Activated T-cell treated with anti-CD3 and anti-CD28 coated beads, Interleukin-2, amount 50 U/mL, for 48 hours (primary cell): ENCODE results near the gene NSG2.
"Not testable (repeated sequence)": the region's sequence is repeated elsewhere in the genome, so short reads cannot be mapped to it uniquely, and the experiment has no call there.

ENCODE experiments used
- DNase-seq, 2 experiments: peaks; one replicate each; pipeline ENCODE4 v3.0.0-alpha.2; 2020

The NSG2 gene

GRCh38 chr5:174063082-174063756 lies 17.7 kb downstream of the NSG2 start:
- no peak for DNase-seq

GRCh38 chr5:174064171-174064570 lies 18.7 kb downstream of the NSG2 start:
- DNase-seq: no peak

- no peak for DNase-seq
Measured at GRCh38 chr5:174065528-174066197, 20.2 kb downstream of the NSG2 start.

- no peak for DNase-seq
Measured at GRCh38 chr5:174067499-174067898, 22.0 kb downstream of the NSG2 start.

GRCh38 chr5:174071484-174071883 lies 26.0 kb downstream of the NSG2 start:
- no peak for DNase-seq

- DNase-seq: no peak
Measured at GRCh38 chr5:174073122-174073660, 27.7 kb downstream of the NSG2 start.

GRCh38 chr5:174074369-174074768 lies 28.9 kb downstream of the NSG2 start:
- no peak for DNase-seq

GRCh38 chr5:174078416-174078815 lies 32.9 kb downstream of the NSG2 start:
- DNase-seq: no peak

- DNase-seq: no peak
Measured at GRCh38 chr5:174082286-174082685, 36.8 kb downstream of the NSG2 start.

- DNase-seq: no peak
Measured at GRCh38 chr5:174083056-174083827, 37.7 kb downstream of the NSG2 start.

- DNase-seq: no peak
Measured at GRCh38 chr5:174084691-174085154, 39.2 kb downstream of the NSG2 start.

- no peak for DNase-seq
Measured at GRCh38 chr5:174086751-174087150, 41.2 kb downstream of the NSG2 start.

- DNase-seq: no peak
Measured at GRCh38 chr5:174087783-174088182, 42.3 kb downstream of the NSG2 start.

GRCh38 chr5:174090129-174090528 lies 44.6 kb downstream of the NSG2 start:
- DNase-seq: no peak

GRCh38 chr5:174093123-174093522 lies 47.6 kb downstream of the NSG2 start:
- no peak for DNase-seq

GRCh38 chr5:174094857-174095606 lies 49.5 kb downstream of the NSG2 start:
- DNase-seq: no peak

GRCh38 chr5:174096619-174097018 lies 51.1 kb downstream of the NSG2 start:
- no peak for DNase-seq

- no peak for DNase-seq
Measured at GRCh38 chr5:174097486-174098185, 52.1 kb downstream of the NSG2 start.

GRCh38 chr5:174098694-174099093 lies 53.2 kb downstream of the NSG2 start:
- DNase-seq: no peak

- no peak for DNase-seq
Measured at GRCh38 chr5:174100490-174100889, 55.0 kb downstream of the NSG2 start.

GRCh38 chr5:174101195-174101730 lies 55.8 kb downstream of the NSG2 start:
- DNase-seq: no peak

- not testable (repeated sequence) for DNase-seq
Measured at GRCh38 chr5:174102574-174102973, 57.1 kb downstream of the NSG2 start.
